HFF-Myc (cell line): ENCODE data around the gene FLACC1.

Experiments
- DNase-seq: peaks from one replicate; pipeline ENCODE4 v3.0.0-alpha.2; 2011; ENCODE audit warnings: low read depth; ENCODE audit errors: extremely low read depth
- H3K4me3 ChIP-seq: replicated peaks from 2 replicates; pipeline ENCODE4 v1.5.1; 2011; ENCODE audit warnings: low read depth, mild to moderate bottlenecking, control low read depth, low read length
- CTCF ChIP-seq: IDR thresholded peaks from 2 replicates; pipeline ENCODE4 v1.5.1; 2012; ENCODE audit warnings: mild to moderate bottlenecking, low read depth, low read length, control low read depth; ENCODE audit errors: missing control alignments

Gene FLACC1

GRCh38 chr2:201257956-201258665 is 99.0 kb downstream of the FLACC1 start:
- DNase-seq, result peak; percentile 81
- H3K4me3 ChIP-seq, result peak overlapping the region; percentile 66
- peak; percentile 7 for TF ChIP-seq CTCF

DNA sequence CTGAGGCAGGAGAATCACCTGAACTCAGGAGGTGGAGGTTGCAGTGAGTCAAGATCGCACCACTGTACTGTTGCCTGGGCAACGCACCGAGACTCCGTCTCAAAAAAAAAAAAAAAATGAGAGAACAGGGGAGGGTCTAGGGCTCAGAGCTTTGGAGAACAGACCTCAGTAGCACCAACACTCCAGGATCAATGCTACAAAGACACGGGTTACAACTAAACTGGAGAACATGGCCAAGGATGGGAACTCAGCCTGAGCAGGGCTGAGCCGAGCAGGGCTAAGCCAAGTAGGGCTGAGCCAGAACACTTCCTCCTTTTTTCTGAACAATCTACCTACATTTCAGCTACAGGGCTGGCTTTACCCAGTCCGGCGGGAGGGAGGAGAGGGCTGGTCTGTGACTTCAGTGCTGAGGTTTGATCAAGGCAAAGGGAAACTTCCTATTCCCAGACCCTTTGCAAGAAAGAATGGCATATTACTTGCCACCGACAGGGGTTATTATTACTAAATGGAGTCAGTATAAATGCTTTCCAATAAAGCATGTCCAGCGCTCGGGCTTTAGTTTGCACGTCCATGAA is 99.7 kb downstream of the FLACC1 start:
- peak overlapping the region; percentile 66 for H3K4me3 ChIP-seq
- no peak for TF ChIP-seq CTCF
- DNase-seq, result no peak

DNA sequence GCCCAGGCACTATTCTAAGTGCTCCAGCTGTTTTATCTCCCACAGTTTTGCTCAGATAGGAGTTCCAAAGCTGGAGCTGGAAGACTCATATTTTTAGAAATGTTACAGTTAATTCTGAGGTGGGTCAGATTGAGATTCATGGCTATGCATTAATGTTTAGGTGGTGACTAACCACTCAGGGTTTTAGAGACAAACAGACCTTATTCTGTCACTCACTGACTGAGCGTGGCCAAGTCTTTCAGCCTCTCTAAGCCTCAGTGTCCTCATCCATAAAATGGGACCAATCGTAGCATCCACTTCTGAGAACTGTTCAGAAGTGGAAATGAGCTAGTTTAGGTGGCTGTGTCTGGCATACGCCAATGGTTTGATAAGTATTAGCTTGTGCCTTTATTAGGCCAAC is 101.1 kb downstream of the FLACC1 start:
- DNase-seq, result no peak
- no peak overlapping the region for H3K4me3 ChIP-seq
- no peak for TF ChIP-seq CTCF

GRCh38 chr2:201255408-201256033 is 101.6 kb downstream of the FLACC1 start:
- H3K4me3 ChIP-seq, result no peak overlapping the region
- TF ChIP-seq CTCF, result no peak
- no peak for DNase-seq

GRCh38 chr2:201254081-201254730 is 102.9 kb downstream of the FLACC1 start:
- no peak for TF ChIP-seq CTCF
- DNase-seq, result no peak
- no peak overlapping the region for H3K4me3 ChIP-seq

DNA sequence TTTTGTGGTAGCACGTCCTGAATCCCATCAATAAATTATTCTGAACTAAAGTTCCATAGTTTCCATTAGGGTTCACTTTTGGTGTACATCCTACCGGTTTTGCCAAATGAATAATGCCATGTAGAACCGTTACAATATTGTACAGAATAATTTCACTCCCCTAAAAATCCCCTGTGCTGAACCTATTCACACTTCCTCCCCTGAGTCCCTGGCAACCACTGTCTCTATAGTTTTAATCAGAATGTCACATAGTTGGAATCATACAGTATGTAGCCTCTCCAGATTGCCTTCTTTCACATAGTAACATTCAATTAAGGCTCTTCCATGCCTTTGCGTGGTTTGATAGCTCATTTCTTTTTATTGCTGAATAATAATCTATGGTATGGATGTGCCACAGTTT is 106.4 kb downstream of the FLACC1 start:
- H3K4me3 ChIP-seq, result no peak overlapping the region
- DNase-seq, result no peak
- TF ChIP-seq CTCF, result no peak
